Mesothelial cell of epicardium (in vitro differentiated cells): ENCODE measurements around the gene SIAH3. TPM values are rescaled to one million over a fixed set of nuclear protein-coding genes. Genes with fewer than 3 reads are reported as not detected.

Experiments used
- DNase-seq, 2 experiments: peaks; one replicate each; pipeline ENCODE4 v3.0.0; 2021; ENCODE audit warnings: low spot score in 2 of 2; ENCODE audit not compliant: unreplicated experiment in 2 of 2
- H3K27ac Mint-ChIP-seq: 2 replicates; pipeline ENCODE4 v1.8.0; 2021; ENCODE audit warnings: mixed read lengths
- H3K27me3 Mint-ChIP-seq: 2 replicates; pipeline ENCODE4 v1.8.0; 2021; ENCODE audit warnings: low read depth, mixed read lengths
- H3K36me3 Mint-ChIP-seq: 2 replicates; pipeline ENCODE4 v1.8.0; 2021; ENCODE audit warnings: mixed read lengths
- H3K4me1 Mint-ChIP-seq: 2 replicates; pipeline ENCODE4 v1.8.0; 2021; ENCODE audit warnings: mixed read lengths
- H3K4me3 Mint-ChIP-seq: 2 replicates; pipeline ENCODE4 v1.8.0; 2021; ENCODE audit warnings: mild to moderate bottlenecking, moderate library complexity, mixed read lengths
- H3K9me3 Mint-ChIP-seq: 2 replicates; pipeline ENCODE4 v1.8.0; 2021; ENCODE audit warnings: mixed read lengths
- total RNA-seq: library from RNA; stranded (reverse); gene quantifications from 3 replicates; pipeline ENCODE4 v1.2.1, GENCODE V29; 2021
- TF ChIP-seq, protein P1 (sequence below): fragments of 200-600 bp; sonication (generic); IDR thresholded peaks from one replicate; pipeline ENCODE4 v1.5.0; 2021; ENCODE audit warnings: antibody characterized with exemption; ENCODE audit not compliant: unreplicated experiment

Gene SIAH3
- total RNA-seq, 1 donor from 2014 or later, result 0.42 TPM

DNA sequence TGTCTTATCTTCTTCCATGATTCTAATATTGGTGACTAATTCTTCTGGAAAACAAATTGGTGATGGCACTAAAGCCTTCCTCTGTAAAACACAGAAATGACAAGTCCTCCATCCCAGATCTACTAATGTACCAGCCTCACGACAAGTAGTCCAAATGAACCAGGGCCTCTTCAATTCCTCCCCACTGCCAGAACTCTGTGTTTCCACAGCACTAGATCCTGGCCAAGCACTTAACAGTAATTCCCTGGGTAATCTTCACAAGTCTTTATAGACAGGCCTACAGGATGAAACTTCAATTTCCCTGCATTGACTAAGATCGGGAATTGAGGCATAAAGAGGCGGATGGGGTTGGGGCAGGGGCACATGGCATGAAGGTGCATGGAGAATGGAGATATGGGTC lies 52.7 kb downstream of the SIAH3 start:
- Mint-ChIP-seq H3K27me3 (peaks cover 8% of the 10 kb centered on the region), H3K4me1 (peaks cover 4% of the 10 kb centered on the region), H3K36me3 (no peaks in the 10 kb centered on the region), H3K9me3 (peaks cover 4% of the 10 kb centered on the region), H3K4me3 (no peak overlapping the region), H3K27ac (no peak overlapping the region)
- TF ChIP-seq, protein P1, sequence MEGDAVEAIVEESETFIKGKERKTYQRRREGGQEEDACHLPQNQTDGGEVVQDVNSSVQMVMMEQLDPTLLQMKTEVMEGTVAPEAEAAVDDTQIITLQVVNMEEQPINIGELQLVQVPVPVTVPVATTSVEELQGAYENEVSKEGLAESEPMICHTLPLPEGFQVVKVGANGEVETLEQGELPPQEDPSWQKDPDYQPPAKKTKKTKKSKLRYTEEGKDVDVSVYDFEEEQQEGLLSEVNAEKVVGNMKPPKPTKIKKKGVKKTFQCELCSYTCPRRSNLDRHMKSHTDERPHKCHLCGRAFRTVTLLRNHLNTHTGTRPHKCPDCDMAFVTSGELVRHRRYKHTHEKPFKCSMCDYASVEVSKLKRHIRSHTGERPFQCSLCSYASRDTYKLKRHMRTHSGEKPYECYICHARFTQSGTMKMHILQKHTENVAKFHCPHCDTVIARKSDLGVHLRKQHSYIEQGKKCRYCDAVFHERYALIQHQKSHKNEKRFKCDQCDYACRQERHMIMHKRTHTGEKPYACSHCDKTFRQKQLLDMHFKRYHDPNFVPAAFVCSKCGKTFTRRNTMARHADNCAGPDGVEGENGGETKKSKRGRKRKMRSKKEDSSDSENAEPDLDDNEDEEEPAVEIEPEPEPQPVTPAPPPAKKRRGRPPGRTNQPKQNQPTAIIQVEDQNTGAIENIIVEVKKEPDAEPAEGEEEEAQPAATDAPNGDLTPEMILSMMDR, result no peak
- no peak for DNase-seq

DNA sequence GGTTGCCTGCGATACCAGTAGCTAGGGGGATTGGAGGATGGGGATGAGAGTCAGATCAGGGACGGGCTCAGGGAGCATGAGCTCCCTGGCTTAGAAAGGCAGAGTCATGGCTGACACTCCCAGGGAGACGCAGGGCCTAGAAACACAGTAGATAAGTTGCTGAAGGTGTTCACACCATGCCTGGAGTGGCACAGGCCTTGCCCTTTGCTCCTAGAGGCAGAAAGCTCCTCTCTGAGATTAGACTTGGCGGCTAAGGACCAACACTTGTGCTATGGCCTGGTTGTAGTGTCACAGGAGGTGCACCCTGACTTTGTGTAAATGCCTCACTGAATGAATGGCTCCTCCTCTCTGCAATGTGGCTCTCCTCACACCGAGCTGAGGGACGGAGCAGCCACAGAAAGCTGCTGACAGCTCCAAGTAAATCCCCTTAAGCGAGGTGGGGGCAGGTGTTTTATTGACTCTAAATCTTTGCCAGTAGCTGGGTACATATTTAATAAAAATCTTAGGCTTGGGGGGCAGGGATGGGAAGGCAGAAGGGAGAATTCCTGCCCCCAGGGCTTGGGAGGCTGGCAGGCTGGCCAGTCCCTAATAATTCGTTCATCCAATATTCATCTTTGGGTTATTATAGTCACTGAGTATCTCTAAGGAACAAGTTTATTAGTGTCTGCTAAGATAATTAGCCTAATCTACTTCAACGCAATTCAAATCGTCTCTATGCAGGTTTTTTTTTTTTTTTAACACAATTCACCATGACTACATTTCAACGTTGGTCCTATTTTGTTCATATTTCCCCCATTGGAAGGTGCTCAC lies 54.9 kb downstream of the SIAH3 start:
- Mint-ChIP-seq H3K27me3 (peaks cover 8% of the 10 kb centered on the region), H3K9me3 (peaks cover 9% of the 10 kb centered on the region), H3K4me1 (peaks cover 11% of the 10 kb centered on the region), H3K36me3 (peaks cover 4% of the 10 kb centered on the region), H3K27ac (no peak overlapping the region), H3K4me3 (no peak overlapping the region)
- DNase-seq, result no peak
- TF ChIP-seq, protein P1, result no peak

DNA sequence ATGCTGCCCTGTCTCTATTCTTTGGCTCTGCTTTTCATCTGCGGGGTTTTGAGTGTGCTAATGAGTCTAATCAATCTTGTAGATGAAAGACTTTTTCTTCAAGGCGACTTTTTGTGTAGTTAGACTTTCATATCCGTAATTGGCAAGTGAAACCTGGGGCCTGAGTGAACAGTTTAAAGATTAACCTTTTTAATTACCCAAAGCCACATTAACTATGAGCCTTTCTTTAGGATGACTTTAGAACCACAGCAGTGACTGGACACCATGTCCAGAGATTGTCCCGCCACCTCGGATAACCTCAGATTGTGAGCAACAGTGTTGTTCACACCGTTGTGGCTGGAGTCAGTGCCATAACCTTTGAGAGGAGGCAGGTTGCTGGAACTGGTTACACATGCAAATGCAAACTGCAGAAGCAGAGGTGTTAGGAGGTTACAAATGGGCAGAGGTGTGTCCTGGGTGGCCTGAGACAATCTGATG lies 58.7 kb downstream of the SIAH3 start:
- no peak overlapping the region for H3K4me3 Mint-ChIP-seq

DNA sequence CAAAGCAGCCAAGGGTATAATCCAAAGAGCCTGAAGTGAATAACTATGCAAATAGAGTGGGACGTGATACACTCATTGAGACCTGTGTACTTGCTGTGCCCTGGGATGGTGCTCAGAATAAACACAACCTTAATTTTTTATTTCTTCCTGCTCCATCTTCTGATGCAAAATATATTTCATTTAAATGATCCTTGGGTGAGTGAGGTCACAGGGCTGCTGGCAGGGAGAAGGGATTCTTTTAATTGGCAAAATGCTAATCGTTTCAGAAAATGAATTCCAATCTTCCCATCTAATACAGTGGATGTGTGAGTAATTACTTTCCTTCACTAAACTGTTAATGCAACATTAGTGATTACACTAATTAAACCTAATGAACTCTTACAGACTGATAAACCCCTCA lies 63.5 kb downstream of the SIAH3 start:
- Mint-ChIP-seq H3K4me3 (no peak overlapping the region), H3K36me3 (no peaks in the 10 kb centered on the region), H3K27me3 (peaks cover 27% of the 10 kb centered on the region), H3K4me1 (peaks cover 13% of the 10 kb centered on the region), H3K9me3 (no peaks in the 10 kb centered on the region), H3K27ac (no peak overlapping the region)
- TF ChIP-seq, protein P1, result no peak
- no peak for DNase-seq

More for the DNA sequence above, 58.7 kb downstream of the SIAH3 start:
- TF ChIP-seq, protein P1, result no peak
- no peak overlapping the region for H3K27ac Mint-ChIP-seq
- H3K4me1 Mint-ChIP-seq, result peaks cover 12% of the 10 kb centered on the region
- H3K36me3 Mint-ChIP-seq, result peaks cover 4% of the 10 kb centered on the region
- H3K27me3 Mint-ChIP-seq, result peaks cover 22% of the 10 kb centered on the region
- H3K9me3 Mint-ChIP-seq, result peaks cover 9% of the 10 kb centered on the region
- DNase-seq, result no peak

DNA sequence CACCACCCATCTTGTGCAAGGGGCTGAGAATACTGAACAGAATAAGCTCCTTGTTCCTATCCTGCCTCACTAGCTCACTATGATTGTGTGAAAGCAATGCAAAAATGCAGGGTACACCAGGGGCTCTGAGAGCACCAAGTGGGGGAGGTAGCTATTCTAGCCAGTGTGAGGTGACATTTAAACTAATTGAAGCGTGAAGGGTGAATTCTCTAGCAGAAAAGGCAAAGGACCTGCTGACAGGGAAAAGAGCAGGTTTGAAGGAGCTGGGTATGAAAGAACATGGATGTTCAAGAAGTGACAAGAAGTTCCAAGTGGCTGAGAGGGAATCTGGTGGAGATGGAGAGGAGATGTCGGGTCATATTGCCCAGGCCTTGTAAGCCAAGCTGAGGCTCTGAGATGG lies 64.2 kb downstream of the SIAH3 start:
- Mint-ChIP-seq H3K36me3 (no peaks in the 10 kb centered on the region), H3K4me1 (peaks cover 14% of the 10 kb centered on the region), H3K27ac (no peak overlapping the region), H3K9me3 (no peaks in the 10 kb centered on the region), H3K27me3 (peaks cover 27% of the 10 kb centered on the region), H3K4me3 (no peak overlapping the region)
- DNase-seq, result no peak
- TF ChIP-seq, protein P1, result no peak
